Measurements from ENCODE around the gene ESYT1. TPM values are rescaled to one million over a fixed set of nuclear protein-coding genes. Genes with fewer than 3 reads are reported as not detected.

The ESYT1 gene
- total and polyA plus RNA-seq, 10 of the 15 experiments (the other 5 are each of a cell fraction or from before 2014, with no cell fraction given), result 47.5 to 120 (median 87.1) TPM

DNA sequence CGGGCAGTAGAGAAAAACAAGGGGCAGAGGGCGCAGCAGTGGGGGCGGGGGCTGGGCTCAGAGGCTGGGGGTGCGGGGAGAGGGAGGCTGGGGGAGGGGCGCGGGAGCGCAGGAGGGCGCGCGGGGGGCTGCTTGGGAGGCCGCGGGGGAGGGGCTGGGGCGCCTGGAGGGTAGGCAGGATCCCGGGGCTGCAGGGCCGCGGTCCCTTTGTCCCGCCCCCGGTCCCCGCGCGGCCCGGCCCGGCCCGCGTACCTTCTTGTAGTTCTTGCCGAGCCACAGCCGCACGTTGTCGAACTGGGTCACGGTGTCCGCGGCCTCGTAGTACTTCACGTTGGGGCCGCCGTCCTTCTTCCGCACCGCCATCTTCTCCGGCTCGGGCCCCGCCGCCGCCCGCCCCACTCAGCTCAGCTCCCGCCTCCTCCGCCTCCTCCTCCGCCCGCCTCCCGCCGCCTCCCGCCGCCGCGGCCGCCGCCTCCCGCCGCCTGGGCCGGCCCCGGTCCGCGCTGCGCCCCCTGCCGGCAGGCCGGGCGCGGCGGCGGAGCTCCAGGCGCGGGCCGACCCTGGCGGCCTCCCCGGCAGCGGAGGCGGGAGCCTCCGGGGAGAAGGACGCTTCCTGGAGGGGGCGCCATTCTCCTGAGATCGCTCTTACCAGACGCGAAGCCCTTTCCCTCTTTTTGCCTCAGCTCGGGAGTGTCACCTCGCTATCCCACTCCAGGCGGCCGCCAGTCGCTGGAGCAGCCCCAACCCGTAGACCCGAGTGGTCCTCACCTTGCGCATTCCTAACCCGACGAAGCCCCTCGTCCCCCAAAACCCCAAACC lies 61.2 kb downstream of the ESYT1 start, which contains the start of gene SMARCC2 (continued):
- TF ChIP-seq ZNF384 (IDR thresholded peaks at IDR 0.05; ENCODE audit: borderline replicate concordance, low read depth, low read length), result no peak
- TF ChIP-seq SIN3A (IDR thresholded peaks at IDR 0.05; ENCODE audit: low read depth, low read length), result no peak; the same call in 1 of the 2 replicates
- TF ChIP-seq CTCF (IDR thresholded peaks at IDR 0.05 in 2 of 3, conservative IDR thresholded peaks at IDR 0.05 in 1 of 3; ENCODE audit: control insufficient read depth in 2 of 3, extremely low read depth in 1 of 3, insufficient read depth in 1 of 3, low read depth in 3 of 3, low read length in 3 of 3), result peak; percentile 68 to 87 (median 72); a peak in 5 of 6 replicates
- TF ChIP-seq LARP7 (IDR thresholded peaks at IDR 0.05), result 0 out of 2 replicates have a peak, but pooled peaks have one; percentile 16
- TF ChIP-seq TAF1 (IDR thresholded peaks at IDR 0.05; ENCODE audit: borderline replicate concordance, low read depth, low read length), result no peak; the same call in 1 of the 2 replicates
- TF ChIP-seq BHLHE40 (IDR thresholded peaks at IDR 0.05; ENCODE audit: borderline replicate concordance in 1 of 2, low read depth in 2 of 2, low read length in 1 of 2), result peak in 1 of 2 experiments; percentile 60; a peak in 1 of 4 replicates
- no peak for TF ChIP-seq CHD1 (IDR thresholded peaks at IDR 0.05; ENCODE audit: low read depth, low read length)
- no peak for TF ChIP-seq POLR2AphosphoS2 (IDR thresholded peaks at IDR 0.05; ENCODE audit: low read depth, low read length)
- peak; percentile 16; the same call in 1 of the 2 replicates for TF ChIP-seq NR2C1 (IDR thresholded peaks at IDR 0.05)
- no peak for TF ChIP-seq RBBP5 (conservative IDR thresholded peaks at IDR 0.05)
- TF ChIP-seq, protein P1, sequence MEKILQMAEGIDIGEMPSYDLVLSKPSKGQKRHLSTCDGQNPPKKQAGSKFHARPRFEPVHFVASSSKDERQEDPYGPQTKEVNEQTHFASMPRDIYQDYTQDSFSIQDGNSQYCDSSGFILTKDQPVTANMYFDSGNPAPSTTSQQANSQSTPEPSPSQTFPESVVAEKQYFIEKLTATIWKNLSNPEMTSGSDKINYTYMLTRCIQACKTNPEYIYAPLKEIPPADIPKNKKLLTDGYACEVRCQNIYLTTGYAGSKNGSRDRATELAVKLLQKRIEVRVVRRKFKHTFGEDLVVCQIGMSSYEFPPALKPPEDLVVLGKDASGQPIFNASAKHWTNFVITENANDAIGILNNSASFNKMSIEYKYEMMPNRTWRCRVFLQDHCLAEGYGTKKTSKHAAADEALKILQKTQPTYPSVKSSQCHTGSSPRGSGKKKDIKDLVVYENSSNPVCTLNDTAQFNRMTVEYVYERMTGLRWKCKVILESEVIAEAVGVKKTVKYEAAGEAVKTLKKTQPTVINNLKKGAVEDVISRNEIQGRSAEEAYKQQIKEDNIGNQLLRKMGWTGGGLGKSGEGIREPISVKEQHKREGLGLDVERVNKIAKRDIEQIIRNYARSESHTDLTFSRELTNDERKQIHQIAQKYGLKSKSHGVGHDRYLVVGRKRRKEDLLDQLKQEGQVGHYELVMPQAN (conservative IDR thresholded peaks at IDR 0.05), result peak; percentile 69; the same call in 1 of the 2 replicates
- TF ChIP-seq TBL1XR1 (IDR thresholded peaks at IDR 0.05; ENCODE audit: low read depth, low read length), result 0 out of 2 replicates have a peak, but pooled peaks have one; percentile 39
- TF ChIP-seq ZNF207 (IDR thresholded peaks at IDR 0.05; ENCODE audit: borderline replicate concordance), result no peak
- no peak for TF ChIP-seq MYB (IDR thresholded peaks at IDR 0.05; ENCODE audit: borderline replicate concordance, low read depth, low read length)
- TF ChIP-seq ZNF24 (IDR thresholded peaks at IDR 0.05), result 0 out of 2 replicates have a peak, but pooled peaks have one; percentile 37
- no peak for TF ChIP-seq ZNF622 (IDR thresholded peaks at IDR 0.05)
- TF ChIP-seq IKZF2 (IDR thresholded peaks at IDR 0.05), result peak in 1 of 2 experiments; percentile 72; a peak in 2 of 4 replicates
- TF ChIP-seq EGR1 (IDR thresholded peaks at IDR 0.05; ENCODE audit: borderline replicate concordance in 1 of 2, low read depth in 2 of 2, low read length in 2 of 2), result peak in 1 of 2 experiments; percentile 71; a peak in 2 of 3 replicates
- TF ChIP-seq STAT1 (conservative IDR thresholded peaks at IDR 0.05), result no peak
- no peak for TF ChIP-seq NFYB (IDR thresholded peaks at IDR 0.05; ENCODE audit: insufficient read depth, low read depth, low read length)
- TF ChIP-seq E2F4 (IDR thresholded peaks at IDR 0.05; ENCODE audit: low read depth, low read length), result no peak
- TF ChIP-seq TARDBP (IDR thresholded peaks at IDR 0.05; ENCODE audit: borderline replicate concordance), result no peak; the same call in 1 of the 2 replicates
- TF ChIP-seq ZNF217 (IDR thresholded peaks at IDR 0.05), result no peak
- no peak for TF ChIP-seq BRCA1 (IDR thresholded peaks at IDR 0.05; ENCODE audit: low read depth, low read length)
- no peak for TF ChIP-seq NFXL1 (IDR thresholded peaks at IDR 0.05; ENCODE audit: borderline replicate concordance)
- TF ChIP-seq PAX8 (IDR thresholded peaks at IDR 0.05), result no peak
